RWPE2 (cell line): ENCODE data around the gene GCN1.

Experiments used
- ATAC-seq: fragments of 200-7000 bp; cut with Tn5 transposase; 3 replicates; pipeline ENCODE4 v1.9.1; 2021; ENCODE audit warnings: low read depth
- DNase-seq: peaks from one replicate; pipeline ENCODE4 v3.0.0-alpha.2; 2020; ENCODE audit warnings: low spot score
- H3K27ac ChIP-seq: fragments of 450-650 bp; 2 replicates; pipeline ENCODE4 v1.5.1; 2017; ENCODE audit warnings: mild to moderate bottlenecking; ENCODE audit not compliant: poor library complexity, severe bottlenecking
- H3K27me3 ChIP-seq: fragments of 250-450 bp; sonication (Bioruptor Pico); 2 replicates; pipeline ENCODE4 v1.5.1; 2021; ENCODE audit warnings: mild to moderate bottlenecking, moderate library complexity; ENCODE audit not compliant: insufficient read depth, poor library complexity, severe bottlenecking
- H3K36me3 ChIP-seq: fragments of 250-450 bp; sonication (Bioruptor Pico); 2 replicates; pipeline ENCODE4 v1.5.1; 2020; ENCODE audit warnings: low read depth, mild to moderate bottlenecking, moderate library complexity
- H3K4me1 ChIP-seq: fragments of 250-450 bp; sonication (Bioruptor Pico); 2 replicates; pipeline ENCODE4 v1.5.1; 2021; ENCODE audit warnings: mild to moderate bottlenecking, moderate library complexity; ENCODE audit not compliant: insufficient read depth, poor library complexity, severe bottlenecking
- H3K4me3 ChIP-seq: fragments of 250-450 bp; sonication (Bioruptor Pico); 2 replicates; pipeline ENCODE4 v1.5.1; 2021; ENCODE audit warnings: mild to moderate bottlenecking, moderate library complexity; ENCODE audit not compliant: severe bottlenecking
- H3K9me3 ChIP-seq: fragments of 250-450 bp; sonication (Bioruptor Pico); 2 replicates; pipeline ENCODE4 v1.5.1; 2021; ENCODE audit warnings: mild to moderate bottlenecking, moderate library complexity; ENCODE audit not compliant: severe bottlenecking
- CTCF ChIP-seq: fragments of 450-650 bp; IDR thresholded peaks from one replicate; pipeline ENCODE4 v1.5.1; 2017; ENCODE audit warnings: mild to moderate bottlenecking, moderate library complexity; ENCODE audit not compliant: poor library complexity, severe bottlenecking

Gene GCN1

GRCh38 chr12:120175062-120175461 lies 19.5 kb downstream of the GCN1 start:
- Histone ChIP-seq H3K4me3 (no peak overlapping the region), H3K9me3 (no peaks in the 10 kb centered on the region), H3K36me3 (peaks cover 100% of the 10 kb centered on the region), H3K4me1 (no peaks in the 10 kb centered on the region), H3K27ac (no peak overlapping the region), H3K27me3 (no peaks in the 10 kb centered on the region)
- ATAC-seq (no peak), DNase-seq (no peak)
- no peak for TF ChIP-seq CTCF

GRCh38 chr12:120172053-120172452 lies 22.5 kb downstream of the GCN1 start:
- no peak for TF ChIP-seq CTCF
- no peak for ATAC-seq
- H3K4me1 ChIP-seq: no peaks in the 10 kb centered on the region
- H3K36me3 ChIP-seq: peaks cover 95% of the 10 kb centered on the region
- no peak overlapping the region for H3K4me3 ChIP-seq
- no peak for DNase-seq
- H3K27ac ChIP-seq: no peak overlapping the region
- no peaks in the 10 kb centered on the region for H3K27me3 ChIP-seq
- H3K9me3 ChIP-seq: no peaks in the 10 kb centered on the region

- Histone ChIP-seq H3K9me3 (no peaks in the 10 kb centered on the region), H3K27ac (no peak overlapping the region), H3K4me3 (no peak overlapping the region), H3K4me1 (no peaks in the 10 kb centered on the region), H3K36me3 (peaks cover 95% of the 10 kb centered on the region), H3K27me3 (no peaks in the 10 kb centered on the region)
- DNase-seq (no peak), ATAC-seq (no peak)
- no peak for TF ChIP-seq CTCF
These were observed 23.9 kb downstream of the GCN1 start for GRCh38 chr12:120170631-120171030.

- H3K4me1 ChIP-seq: no peaks in the 10 kb centered on the region
- H3K27ac ChIP-seq: no peak overlapping the region
- no peaks in the 10 kb centered on the region for H3K27me3 ChIP-seq
- TF ChIP-seq CTCF: no peak
- DNase-seq (no peak), ATAC-seq (no peak; the same call in 1 of the 3 replicates)
- H3K4me3 ChIP-seq: no peak overlapping the region
- H3K9me3 ChIP-seq: no peaks in the 10 kb centered on the region
- peaks cover 95% of the 10 kb centered on the region for H3K36me3 ChIP-seq
These were observed 24.6 kb downstream of the GCN1 start for GRCh38 chr12:120169946-120170345.

- Histone ChIP-seq H3K27ac (no peak overlapping the region), H3K27me3 (no peaks in the 10 kb centered on the region), H3K9me3 (no peaks in the 10 kb centered on the region), H3K36me3 (peaks cover 95% of the 10 kb centered on the region), H3K4me1 (no peaks in the 10 kb centered on the region), H3K4me3 (no peak overlapping the region)
- no peak for DNase-seq
- ATAC-seq: 0 out of 3 replicates have a peak, but pooled peaks have one; percentile 23
- no peak for TF ChIP-seq CTCF
These were observed 26.2 kb downstream of the GCN1 start for GRCh38 chr12:120168337-120168736.
